ENCODE results near the gene CERS6.

- TF ChIP-seq CTCF (IDR thresholded peaks at IDR 0.05) (no peak), POLR2A (IDR thresholded peaks at IDR 0.05) (no peak)
These were observed 271.9 kb downstream of the CERS6 start for GRCh38 chr2:168727904-168728470.

All from body of pancreas (tissue), 4 donors.